HG02943 (cell line): ENCODE results near the gene RCOR1.
"Not testable (repeated sequence)": the region's sequence is repeated elsewhere in the genome, so short reads cannot be mapped to it uniquely, and the experiment has no call there.

Source experiments
- ATAC-seq: cut with Tn5 transposase; IDR thresholded peaks from one replicate; pipeline ENCODE4 v1.9.1; 2021; ENCODE audit warnings: mild to moderate bottlenecking, low read depth, moderate library complexity; ENCODE audit not compliant: unreplicated experiment

The RCOR1 gene

DNA sequence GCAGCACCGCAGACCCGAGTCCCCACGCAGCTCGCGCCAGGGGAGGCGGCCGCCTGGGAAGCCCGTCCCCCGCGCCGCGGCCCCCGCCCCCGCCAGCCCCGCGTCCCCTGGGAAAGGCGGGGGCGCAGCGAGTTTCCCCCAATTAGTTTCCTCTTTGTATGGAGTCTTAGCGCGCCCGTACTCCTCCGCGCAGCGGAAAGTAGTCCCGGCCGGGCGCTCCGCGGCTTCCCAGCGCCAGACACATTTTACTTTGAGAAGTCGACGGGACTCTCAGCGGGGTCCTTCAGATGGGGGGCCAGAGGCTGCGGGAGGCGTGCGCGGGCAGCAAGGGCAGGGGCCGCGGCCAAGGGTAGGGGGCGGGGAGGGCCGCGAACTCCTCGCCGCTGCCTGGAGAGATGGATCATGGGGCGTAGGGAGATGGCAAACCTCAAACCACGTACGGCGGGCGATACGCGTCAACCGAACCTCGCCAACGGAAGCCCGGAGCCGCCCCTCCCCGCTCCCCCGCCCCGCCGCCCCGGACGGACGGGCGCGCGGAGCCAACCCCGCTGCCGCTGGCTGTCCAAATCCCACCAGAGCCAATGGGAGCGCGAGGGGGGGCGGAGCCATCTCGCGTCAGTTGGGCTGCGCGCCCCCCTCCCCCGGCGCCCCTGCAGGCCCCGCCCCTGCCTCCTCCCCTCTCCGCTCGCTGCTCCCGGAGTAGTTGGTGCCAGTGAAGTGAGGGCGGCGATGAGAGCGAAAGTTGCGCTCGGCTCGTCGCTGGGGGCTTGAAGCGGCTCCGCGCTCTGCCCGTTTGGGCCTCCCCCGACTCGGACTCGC, at the start of gene RCOR1:
RCOR1 (plus strand) TSS at position 706 of the 819 bp plus-strand sequence. CDS start 238 bp downstream, outside the sequence.
- peak; percentile 67 for ATAC-seq

DNA sequence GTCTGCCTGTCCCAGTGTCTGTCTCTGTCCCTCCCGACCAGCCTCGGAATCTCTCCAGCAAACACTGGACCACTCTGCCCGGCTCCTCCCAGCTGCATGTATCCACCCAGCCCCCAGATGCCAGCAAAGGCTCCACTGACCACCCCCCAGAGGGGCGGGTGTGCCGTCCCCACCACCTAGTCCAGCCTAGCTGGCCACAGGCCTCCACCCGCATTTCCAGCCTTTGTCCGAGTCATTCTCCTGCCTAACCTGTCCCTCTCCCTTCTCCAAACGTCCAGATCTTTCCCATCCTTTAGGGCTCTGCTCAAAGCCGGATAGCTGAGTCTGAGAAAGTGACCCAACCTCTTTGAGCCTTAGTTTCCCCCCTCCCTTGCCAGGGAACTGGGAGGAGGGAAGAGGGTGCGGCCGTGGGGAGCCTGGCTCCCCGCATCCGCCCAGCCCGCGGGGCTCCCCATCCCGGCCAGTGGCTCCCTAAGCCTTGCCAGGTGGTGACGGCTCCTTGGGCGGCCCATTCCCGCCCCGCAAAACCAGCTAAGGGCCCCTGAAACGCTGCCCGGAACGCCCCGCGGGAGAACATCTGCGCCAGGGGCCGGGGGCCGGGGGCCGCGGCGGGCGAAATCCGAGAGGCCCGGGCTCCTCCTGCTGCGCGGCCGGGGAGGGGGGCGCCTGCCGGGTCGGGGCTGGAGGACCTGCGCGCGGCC, 48.3 kb upstream of the RCOR1 start:
- no peak for ATAC-seq

DNA sequence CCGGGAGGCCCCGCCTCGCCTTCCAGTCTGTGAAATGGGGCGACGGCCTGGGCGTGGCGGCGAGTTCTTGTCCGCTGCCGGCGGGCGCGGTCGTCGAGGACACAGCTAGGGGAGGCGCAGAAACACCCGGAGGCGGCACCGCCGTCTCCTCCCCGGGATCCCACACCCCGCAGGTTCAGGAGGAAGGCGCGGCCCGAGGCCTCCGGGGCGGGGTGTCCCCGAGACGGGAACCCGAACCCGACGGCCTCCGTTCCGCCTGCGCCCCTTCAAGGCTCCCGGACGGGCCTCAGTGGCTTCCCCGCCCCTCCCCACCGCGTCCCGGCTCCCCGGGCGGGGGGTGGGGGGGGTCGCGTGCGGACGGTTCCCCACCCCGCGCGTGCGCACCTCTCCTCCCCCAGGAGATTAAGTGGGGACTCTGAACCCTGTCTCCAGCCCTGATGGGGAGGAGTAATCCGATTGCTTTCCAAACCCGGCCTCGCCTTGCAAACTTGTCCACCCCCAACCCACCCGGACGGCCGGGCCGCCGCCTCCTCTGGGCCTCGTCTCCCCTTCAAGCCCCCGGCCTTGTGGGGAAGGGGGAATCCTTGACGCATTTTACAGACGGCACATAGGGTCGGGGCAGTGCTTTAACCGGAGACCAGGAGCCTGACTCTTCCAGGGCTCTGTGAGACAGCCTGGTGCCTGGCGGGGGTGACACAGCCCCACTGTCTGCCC, 47.5 kb upstream of the RCOR1 start:
- ATAC-seq: no peak

DNA sequence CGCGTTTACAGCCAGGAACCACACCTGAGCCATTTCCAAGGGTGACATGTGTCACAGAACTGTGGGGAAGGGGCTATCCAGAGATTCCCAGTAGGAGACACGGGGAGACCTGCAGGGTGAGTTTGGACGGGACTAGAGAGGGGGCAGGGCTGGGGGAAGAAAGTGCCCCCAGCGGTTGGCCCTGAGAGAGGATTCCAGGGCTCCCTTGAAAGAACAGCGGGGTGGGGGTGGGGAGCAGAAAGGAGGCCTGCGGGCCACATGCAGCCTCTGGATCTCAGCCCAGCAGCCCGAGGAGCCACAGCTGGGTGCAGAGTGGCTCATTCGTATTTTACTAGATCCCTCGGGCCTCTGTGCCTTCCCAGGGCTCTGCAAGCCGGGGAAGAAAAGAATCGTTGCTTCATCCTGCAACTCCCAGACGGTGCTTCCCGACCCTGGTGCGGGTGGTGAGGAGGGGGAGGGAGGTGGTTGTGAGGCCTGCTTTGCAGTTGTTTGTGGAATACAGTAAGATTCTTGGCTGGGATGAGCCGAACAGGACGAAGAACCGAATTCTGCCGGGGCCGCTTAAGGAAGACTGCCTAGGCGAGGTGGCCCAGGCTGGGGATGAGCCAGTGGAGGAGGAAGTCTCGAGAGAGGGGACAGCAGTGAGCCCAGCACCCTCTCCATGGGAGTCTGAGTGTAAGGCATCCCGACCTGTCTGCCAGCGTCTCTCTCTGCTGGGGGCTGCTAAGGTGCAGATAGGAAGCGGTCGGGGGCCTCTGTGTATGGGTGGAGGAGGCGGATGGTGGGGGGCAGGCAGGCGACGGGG, 46.8 kb upstream of the RCOR1 start:
- no peak for ATAC-seq

DNA sequence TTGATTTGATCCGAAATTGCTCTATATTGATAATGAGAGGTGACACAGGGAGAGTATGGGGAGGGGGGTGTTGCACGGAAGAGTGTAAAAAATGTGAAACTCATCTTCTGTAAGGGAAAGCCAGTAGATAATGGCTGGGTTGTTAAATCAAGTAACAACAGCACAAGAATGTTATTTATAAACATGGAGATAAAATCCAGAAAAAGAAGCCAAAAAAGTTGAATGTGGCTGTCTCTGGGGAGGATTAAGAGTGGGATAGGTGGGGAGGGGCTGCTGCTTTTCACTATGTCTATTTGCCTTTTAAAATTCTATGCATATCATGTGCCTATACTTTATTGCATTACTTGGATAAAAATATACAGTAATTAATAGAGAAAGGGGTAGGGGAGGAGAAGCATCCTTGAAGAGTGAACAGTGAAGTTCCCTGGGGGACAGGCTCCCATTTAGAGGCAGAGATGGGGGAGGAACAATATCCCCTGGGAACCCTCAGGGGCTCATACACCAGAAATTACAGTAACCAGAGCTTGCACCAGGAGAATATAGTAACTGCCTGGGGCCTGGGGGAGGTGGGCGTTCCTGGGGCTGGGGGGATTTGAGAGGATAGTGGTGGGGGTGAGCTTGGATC, 43.7 kb upstream of the RCOR1 start:
- no peak for ATAC-seq

DNA sequence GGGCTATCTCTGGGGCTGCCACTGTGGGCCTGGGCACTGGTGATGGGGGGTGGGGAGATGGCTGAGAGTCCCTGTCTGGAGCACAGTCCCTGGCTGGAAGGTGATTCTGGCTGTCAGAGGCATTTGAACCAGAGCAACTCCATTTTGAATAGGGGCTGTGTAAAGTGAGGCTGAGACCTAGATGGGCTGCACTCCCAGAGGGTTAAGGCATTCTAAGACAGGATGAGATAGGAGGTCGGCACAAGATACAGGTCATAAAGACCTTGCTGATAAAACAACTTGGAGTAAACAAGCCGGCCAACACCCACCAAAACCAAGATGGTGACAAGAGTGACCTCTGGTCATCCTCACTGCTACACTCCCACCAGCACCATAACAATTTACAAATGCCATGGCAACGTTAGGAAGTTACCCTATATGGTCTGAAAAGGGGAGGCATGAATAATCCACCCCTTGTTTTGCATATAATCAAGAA, 41.5 kb upstream of the RCOR1 start:
- not testable (repeated sequence) for ATAC-seq

DNA sequence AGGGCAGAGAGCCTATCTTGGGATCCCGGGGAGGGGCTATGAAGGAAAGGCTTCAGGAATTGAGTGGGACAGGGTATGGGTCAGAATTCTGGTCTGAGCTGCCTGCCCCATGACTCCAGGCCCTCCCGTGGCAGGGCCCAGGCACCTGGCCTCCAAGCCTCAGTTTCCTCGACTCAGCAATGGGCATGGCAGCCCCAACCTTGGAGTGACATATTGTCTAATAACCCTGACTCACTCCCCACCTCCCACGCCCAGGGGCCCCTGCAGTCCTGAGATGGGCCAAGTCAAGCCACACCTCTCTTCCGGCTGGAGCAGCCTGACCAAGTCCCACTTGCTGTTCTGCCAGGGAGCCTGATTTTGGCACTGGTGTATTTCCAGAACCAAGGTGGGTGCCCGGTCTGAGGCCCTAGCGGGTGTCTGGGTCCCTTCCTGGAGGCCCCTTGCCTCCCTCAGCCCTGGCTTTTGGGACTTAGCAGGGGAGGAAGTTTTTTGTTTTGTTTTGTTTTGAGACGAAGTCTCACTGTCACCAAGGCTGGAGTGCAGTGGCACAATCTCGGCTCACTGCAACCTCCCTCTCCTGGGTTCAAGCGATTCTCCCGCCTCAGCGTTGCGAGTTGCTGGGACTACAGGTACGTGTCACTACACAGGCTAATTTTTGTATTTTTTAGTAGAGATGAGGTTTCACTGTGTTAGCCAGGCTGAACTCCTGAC, 40.3 kb upstream of the RCOR1 start:
- ATAC-seq: no peak

DNA sequence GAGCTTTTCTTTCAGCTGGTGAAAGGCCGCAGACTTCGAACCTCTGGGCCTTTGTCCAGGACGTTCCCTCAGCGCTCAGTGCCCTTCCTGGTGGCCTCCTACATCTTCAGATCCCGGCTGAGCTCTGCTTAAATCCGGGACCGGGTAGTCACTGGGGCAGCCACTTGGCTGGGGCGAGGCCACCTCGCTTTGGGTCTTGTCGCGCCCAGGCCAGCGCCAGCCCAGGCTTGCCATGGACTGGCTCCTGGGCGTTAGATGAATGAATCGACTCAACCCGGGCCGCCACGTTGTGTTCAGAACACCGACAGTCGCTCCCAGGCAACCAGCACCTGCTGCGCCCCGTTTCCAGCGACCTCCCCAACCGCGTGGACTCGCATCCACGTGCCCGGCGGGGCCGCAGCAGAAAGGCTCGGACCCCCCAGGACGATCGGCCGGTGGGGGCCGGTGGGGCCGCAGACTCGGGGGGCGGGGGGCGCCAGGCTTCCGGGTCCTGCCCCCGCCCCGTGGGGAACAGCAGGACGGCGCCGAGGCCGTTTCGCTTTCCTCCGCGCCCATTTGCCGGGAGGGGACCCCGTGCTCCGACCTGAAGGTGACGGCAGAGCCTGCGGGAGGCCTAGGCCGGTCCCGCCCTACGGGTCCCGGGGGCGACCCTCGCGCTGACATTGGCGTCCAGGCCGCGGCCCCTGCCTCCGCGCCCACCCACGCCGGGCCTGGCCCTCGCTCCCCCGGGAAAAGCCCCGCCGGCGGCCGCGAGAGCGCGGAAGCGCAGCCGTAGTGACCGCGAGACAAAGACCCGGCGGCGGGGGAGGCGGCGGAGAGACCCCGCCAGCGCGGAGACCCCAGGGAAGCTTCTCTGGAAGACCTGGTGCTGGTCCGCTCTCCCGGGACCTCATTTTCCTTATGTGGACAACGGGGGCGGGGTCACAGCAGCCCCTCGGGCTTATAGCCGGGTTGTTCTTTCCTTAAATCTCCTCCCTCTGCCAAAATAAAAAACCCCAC, 37.3 kb upstream of the RCOR1 start:
- no peak for ATAC-seq

DNA sequence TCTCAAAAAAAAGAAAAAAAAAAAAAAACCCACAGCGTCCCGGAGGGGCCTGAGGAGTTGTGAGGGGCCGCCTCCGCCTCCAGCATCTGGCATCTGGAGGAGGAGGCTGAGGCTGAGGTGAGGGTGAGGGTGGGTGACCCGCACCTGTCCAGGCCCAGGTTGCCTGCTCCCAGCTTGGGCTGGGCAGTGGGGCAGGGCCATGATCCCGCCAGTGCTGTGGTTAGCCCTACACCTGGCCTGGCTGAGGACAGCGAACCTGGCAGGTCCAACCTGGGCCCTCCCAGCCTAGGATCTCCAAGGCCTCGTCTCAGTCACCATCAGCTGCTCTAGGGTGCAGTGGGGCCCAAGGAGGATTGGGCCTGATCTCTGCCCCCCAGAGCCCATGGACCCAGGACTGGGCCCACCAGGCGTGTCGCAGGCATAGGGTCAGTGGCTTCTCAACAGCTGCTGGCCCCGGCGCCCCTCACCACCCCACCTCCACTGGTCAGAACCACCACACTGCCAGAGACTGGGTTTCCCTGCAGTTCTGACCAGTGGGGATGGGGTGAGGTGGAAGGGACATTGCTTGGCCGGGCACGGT, 36.3 kb upstream of the RCOR1 start:
- no peak for ATAC-seq

DNA sequence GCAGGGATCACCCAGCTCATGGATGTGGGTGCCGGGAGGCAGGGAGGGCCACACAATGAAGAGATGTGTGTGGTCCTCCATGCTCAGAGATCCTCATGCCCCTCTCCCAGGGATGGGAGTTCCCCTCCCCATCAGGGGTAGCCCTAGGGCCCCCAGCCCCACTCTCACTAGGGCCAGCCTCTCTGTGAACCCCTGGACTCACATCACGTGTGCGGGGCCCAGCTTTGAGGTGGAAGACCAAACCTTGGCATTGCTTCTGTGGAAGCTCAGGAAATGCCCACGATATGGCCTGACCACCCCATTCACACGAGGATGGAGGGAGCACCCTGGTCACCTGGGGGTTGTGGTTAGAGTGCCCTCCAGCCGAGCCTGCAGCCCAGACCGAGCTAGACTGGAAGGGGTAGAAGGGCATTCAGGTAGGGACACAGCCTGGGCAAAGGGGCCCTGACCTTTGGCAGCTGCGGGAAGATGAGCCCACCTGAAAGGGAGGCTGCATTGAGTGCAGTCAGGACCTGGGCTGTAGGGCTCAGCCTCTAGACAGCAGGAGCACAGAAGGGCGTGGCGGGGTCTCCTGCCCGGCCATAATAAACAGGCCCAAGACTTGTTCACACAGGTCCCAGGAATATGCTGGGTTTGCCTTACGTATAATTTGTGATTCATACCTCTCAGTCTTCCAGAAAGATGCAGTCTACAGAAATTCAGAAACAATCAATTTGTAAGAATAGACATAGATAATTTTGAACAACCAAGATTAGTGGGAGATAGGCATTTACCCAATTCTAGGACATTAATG, 34.8 kb upstream of the RCOR1 start:
- ATAC-seq: no peak

DNA sequence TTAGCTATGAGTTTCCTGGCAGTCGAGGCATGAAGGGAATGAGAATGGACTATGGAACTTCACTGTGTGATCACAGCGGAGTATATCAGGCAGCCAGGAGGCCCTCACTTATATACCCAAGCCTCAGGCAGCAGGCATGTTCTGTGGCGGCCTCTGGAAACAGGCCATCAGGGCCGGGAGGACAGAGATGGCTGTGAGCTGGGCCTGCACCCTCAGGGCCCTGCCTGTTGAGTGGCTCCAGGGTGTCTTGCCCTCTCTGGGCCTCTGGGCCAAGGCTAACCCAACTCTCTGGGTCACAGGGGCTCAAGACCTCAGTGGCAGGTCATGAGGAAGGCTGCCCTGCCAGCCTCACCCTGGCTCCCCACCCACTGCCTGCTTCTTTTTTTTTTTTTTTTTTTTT, 33.9 kb upstream of the RCOR1 start:
- ATAC-seq: no peak

DNA sequence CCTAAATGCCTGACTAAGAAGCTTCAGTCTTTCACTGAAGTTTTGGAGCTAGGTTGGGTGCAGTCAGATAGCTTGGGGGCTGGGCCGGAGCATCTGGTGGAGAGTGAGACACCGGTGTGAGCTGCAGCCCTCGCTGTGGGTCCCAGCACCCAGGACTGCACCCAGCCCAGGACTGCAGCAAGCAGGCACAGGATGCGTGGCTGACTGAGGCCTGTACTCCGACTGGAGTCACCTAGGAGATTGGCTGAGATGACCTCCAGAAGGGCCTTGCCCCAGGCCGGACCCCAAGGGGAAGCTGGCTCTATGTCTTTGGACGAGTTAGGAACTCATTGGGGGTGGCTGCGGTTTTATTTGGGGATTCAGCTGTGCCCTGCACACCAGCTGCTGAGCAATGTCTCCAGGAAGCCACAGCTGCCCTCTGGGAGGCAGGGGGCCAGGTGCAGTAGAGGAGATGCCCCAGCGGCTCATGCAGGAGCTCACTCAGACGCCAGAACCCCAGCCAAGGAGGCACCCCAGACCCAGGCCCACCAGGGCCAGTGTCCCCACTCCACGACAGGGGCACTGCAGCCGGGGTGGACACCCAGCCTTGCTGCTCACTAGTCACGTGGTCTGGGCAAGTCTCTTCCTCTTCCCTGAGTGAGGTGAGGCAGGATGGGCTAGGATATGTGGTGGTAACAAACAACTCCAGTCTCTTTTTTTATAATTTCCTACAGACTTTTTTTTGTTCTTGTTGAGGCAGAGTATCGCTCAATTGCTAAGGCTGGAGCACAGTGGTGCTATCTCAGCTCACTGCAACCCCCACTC, 31.8 kb upstream of the RCOR1 start:
- ATAC-seq: no peak

DNA sequence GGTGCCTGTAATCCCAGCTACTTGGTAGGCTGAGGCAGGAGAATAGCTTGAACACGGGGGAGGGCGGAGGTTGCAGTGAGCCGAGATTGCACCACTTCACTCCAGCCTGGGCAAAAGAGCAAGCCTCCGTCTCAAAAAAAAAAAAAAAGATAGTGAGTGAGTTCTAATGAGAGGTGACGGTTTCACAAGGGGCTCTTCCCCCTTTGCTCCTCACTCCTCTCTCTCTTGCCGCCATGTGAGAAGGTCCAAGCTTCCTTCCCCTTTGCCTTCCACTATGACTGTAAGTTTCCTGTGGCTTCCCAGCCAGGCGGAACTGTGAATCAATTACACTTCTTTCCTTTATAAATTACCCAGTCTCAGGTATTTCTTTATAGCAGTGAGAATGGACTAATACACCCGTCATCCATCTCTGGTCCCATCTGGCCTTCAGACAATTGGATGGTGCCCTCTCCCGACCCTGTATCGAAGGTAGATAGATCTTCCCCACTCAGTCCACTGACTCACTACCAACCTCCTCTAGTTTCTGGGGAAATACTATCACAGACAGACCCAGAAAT, 27.0 kb upstream of the RCOR1 start:
- no peak for ATAC-seq

DNA sequence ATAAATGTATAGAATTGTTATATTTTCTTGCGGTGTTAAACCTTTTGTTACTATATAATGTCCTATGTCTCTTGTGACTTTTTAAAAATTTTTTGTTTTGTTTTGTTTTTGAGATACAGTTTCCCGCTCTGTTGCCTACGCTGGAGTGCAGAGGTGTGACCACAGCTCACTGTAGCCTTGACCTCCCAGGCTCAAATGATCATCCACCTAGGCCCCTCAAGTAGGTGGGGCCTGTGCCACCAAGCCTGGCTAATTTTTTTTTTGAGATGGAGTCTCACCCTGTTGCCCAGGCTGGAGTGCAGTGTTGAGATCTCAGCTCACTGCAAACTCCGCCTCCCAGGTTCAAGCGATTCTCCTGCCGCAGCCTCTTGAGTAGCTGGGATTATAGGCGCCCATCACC, 26.5 kb upstream of the RCOR1 start:
- no peak for ATAC-seq

DNA sequence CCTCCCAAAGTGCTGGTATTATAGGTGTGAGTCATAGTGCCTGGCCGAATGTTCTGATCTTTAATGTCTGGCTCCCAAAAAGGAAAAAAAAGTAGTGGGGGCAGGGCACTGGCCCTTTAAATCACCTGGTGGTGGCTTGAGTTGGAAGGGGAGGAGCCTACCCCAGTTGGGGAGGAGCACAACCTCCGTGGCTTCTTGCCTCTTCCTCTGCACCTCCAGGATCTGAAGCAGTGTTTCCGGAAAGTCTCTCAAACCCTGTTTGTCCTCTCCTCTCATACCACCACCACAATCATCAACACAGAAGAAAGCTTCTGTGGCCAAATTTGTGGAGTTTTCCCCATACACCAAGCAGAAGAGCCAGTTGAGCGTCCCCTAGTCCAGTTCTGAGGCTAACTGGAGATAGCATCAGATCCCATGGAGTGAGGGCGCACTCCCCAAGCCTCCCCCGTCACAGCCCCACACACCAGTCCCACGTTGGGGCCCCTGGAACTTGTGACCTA, 24.3 kb upstream of the RCOR1 start:
- no peak for ATAC-seq
